ENCODE measurements around the gene KYAT1.

Gene KYAT1

DNA sequence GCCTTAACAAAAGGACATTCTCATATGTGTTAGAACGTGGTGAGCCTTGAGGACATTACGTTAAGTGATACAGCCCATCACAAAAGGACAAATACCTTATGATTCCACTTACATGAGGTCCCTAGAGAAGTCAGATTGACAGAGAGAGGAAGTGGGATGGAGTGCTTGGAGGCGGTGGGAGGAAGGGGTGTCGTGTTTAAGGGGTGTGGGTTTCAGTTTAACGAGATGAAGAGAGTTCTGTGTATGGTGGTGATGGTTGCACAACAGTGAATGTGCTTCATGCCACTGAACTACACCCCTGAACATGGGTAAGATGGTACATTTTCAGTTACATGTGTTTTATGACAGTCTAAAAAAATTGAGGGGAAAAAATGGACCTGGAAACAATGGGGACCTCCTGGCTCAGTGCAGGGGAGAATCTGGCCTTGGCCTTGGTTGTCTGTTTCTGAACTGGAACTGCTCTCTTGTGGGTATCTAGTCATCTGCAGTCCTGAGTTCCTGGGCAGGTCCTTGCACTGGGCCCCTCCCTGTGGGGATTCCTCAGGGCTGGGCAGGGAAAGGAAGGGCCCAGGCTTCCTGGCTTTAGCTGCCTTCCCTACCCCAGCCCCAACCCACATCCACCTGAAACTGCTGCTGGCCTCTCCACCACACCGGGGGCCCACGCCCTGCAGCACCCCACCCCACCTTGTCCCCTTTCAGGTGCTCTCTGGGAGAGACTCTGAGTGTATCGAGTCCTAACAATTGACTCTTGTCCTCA lies 18.0 kb upstream of the KYAT1 start:
- Histone ChIP-seq H3K4me2 (peak overlapping the region; percentile 65), H4K20me1 (peaks cover 65% of the 10 kb centered on the region), H3K4me3 (peak overlapping the region; percentile 5; the same call in 1 of the 2 replicates), H3K9ac (peak overlapping the region; percentile 8; the same call in 1 of the 2 replicates), H3K27me3 (no peaks in the 10 kb centered on the region), H3K27ac (peak overlapping the region; percentile 76), H3K9me3 (no peaks in the 10 kb centered on the region), H3K36me3 (peaks cover 68% of the 10 kb centered on the region), H3K4me1 (peaks cover 64% of the 10 kb centered on the region)
- peak; percentile 30; the same call in 1 of the 2 replicates for TF ChIP-seq Cebpa-rat (IDR thresholded peaks at IDR 0.05)

DNA sequence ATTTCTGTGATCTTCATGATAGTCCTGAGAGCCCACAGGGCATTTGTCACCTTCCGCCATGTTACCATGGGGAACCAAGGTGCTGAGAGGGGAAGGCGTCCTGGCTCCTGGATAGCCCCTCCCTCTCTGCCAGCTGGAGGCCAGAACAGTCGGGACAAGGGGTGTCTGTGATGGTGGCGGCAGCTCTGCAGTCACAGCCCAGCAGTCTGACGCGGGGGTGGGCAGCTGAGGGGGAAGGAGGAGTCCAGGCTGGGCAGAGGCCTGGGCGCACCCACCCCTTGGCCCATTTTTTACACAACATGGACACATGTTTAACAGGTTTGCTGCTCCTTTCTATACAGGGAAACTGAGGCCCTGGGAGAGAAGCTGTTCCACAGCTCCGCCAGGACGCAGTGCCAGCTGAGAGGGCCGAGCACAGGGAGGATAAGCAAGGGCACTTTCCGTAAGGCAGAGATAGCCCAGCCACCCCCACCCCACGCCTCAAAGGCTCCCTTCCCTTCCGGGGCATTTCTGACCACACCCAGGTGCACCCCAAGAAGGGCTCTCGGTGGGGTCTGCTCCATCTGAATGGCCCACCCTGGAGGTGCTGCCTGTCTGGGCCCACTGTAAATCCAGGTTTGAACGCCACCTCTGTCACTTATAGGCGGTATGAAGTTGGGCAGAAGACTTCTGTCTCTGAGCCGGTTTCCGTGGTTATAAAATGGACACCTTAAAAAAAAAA lies 17.3 kb upstream of the KYAT1 start:
- peaks cover 59% of the 10 kb centered on the region for H3K4me1 ChIP-seq
- no peak for TF ChIP-seq Cebpa-rat (IDR thresholded peaks at IDR 0.05)
- H3K36me3 ChIP-seq: peaks cover 70% of the 10 kb centered on the region
- peaks cover 65% of the 10 kb centered on the region for H4K20me1 ChIP-seq
- H3K4me2 ChIP-seq: peak overlapping the region; percentile 65
- H3K4me3 ChIP-seq: peak overlapping the region; percentile 5; the same call in 1 of the 2 replicates
- H3K27me3 ChIP-seq: no peaks in the 10 kb centered on the region
- H3K9me3 ChIP-seq: no peaks in the 10 kb centered on the region
- H3K27ac ChIP-seq: peak overlapping the region; percentile 76
- peak overlapping the region; percentile 8; the same call in 1 of the 2 replicates for H3K9ac ChIP-seq

DNA sequence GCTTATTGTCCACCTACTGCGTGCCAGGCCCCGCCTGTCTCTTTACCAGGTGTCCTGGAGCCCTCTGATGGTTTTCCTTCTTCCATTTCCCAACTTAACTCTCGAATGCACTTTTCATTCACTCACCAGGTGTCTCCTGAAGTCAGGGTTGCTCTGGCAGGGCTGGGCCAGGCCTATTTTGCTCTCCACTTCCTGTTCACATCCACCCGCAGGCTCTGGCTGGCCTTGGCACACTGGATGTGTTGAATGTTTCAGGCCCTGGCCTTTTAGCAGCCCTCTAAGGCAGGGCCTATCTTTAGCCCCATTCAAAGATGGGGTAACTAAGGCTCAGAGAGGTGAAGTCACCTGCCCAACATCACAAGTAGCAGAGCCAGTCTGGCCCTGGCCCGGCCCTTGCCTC lies 16.6 kb upstream of the KYAT1 start:
- TF ChIP-seq Cebpa-rat (IDR thresholded peaks at IDR 0.05): no peak
- H3K9me3 ChIP-seq: no peaks in the 10 kb centered on the region
- H3K9ac ChIP-seq: peak overlapping the region; percentile 8; the same call in 1 of the 2 replicates
- peaks cover 68% of the 10 kb centered on the region for H4K20me1 ChIP-seq
- H3K36me3 ChIP-seq: peaks cover 76% of the 10 kb centered on the region
- peak overlapping the region; percentile 76 for H3K27ac ChIP-seq
- no peak overlapping the region for H3K4me3 ChIP-seq
- H3K4me1 ChIP-seq: peaks cover 59% of the 10 kb centered on the region
- H3K4me2 ChIP-seq: peak overlapping the region; percentile 65
- no peaks in the 10 kb centered on the region for H3K27me3 ChIP-seq

DNA sequence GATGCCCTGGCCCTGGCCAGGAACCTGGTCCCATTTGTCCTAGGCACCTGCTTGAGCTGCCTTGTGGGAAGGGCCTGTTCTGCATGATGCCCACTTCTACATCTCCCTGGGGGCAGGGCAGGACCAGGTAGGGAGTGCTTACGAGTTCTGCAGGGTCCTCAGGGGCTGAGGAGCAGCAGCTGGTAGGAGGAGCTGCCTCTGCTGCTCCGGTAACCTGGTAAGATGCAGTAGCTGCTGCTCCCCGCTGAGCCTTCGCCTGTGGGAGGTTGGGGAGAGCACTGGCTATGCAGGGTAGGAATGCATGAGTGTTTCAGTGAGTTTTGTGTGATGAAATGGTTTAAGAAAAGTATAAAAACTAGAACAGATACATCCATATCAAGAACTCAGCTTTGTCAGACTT lies 13.8 kb upstream of the KYAT1 start:
- Histone ChIP-seq H3K9ac (no peak overlapping the region), H3K4me1 (peaks cover 48% of the 10 kb centered on the region), H3K27ac (no peak overlapping the region), H4K20me1 (peaks cover 69% of the 10 kb centered on the region), H3K4me2 (no peak overlapping the region), H3K9me3 (no peaks in the 10 kb centered on the region), H3K27me3 (no peaks in the 10 kb centered on the region), H3K36me3 (peaks cover 89% of the 10 kb centered on the region), H3K4me3 (no peak overlapping the region)
- no peak for TF ChIP-seq Cebpa-rat (IDR thresholded peaks at IDR 0.05)

DNA sequence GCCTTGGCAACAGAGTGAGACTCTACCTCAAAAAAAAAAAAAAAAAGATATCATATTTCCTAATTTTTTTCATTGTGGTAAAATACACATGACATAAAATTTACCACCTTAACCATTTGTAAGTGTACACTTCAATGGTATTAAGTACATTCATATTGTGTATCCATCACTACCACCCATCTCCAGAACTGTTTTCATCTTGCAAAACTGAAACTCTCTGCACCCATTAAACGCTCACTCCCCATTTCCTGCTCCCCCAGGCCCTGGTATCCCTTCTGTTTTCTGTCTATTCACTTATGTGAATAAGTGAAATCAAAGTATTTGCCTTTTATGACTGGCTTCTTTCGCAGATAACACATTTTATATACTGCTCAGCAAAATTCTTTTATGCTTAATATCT lies 13.0 kb upstream of the KYAT1 start:
- no peak overlapping the region for H3K27ac ChIP-seq
- H3K27me3 ChIP-seq: no peaks in the 10 kb centered on the region
- peaks cover 70% of the 10 kb centered on the region for H4K20me1 ChIP-seq
- no peak overlapping the region for H3K4me3 ChIP-seq
- no peak overlapping the region for H3K4me2 ChIP-seq
- peaks cover 96% of the 10 kb centered on the region for H3K36me3 ChIP-seq
- no peaks in the 10 kb centered on the region for H3K9me3 ChIP-seq
- no peak for TF ChIP-seq Cebpa-rat (IDR thresholded peaks at IDR 0.05)
- peaks cover 43% of the 10 kb centered on the region for H3K4me1 ChIP-seq
- H3K9ac ChIP-seq: no peak overlapping the region

- H3K27me3 ChIP-seq: no peaks in the 10 kb centered on the region
- peaks cover 28% of the 10 kb centered on the region for H3K4me1 ChIP-seq
- no peak for TF ChIP-seq Cebpa-rat (IDR thresholded peaks at IDR 0.05)
- H3K4me3 ChIP-seq: no peak overlapping the region
- no peak overlapping the region for H3K4me2 ChIP-seq
- peaks cover 96% of the 10 kb centered on the region for H3K36me3 ChIP-seq
- no peaks in the 10 kb centered on the region for H3K9me3 ChIP-seq
- peaks cover 70% of the 10 kb centered on the region for H4K20me1 ChIP-seq
- no peak overlapping the region for H3K27ac ChIP-seq
- no peak overlapping the region for H3K9ac ChIP-seq
These were observed 11.6 kb upstream of the KYAT1 start for GRCh38 chr9:128893354-128893753.

GRCh38 chr9:128892221-128892921 lies 10.6 kb upstream of the KYAT1 start:
- Histone ChIP-seq H3K27ac (peak overlapping the region; percentile 28), H3K9ac (no peak overlapping the region)

GRCh38 chr9:128891321-128892220 lies 9.8 kb upstream of the KYAT1 start:
- Histone ChIP-seq H3K9me3 (no peaks in the 10 kb centered on the region), H3K36me3 (peaks cover 99% of the 10 kb centered on the region), H3K27me3 (no peaks in the 10 kb centered on the region), H4K20me1 (peaks cover 87% of the 10 kb centered on the region), H3K4me1 (peaks cover 18% of the 10 kb centered on the region; the same call in 1 of the 2 replicates), H3K9ac (no peak overlapping the region), H3K4me2 (no peak overlapping the region), H3K27ac (0 out of 2 replicates have a peak overlapping the region, but pooled peaks have one; percentile 15), H3K4me3 (no peak overlapping the region)
- no peak for TF ChIP-seq Cebpa-rat (IDR thresholded peaks at IDR 0.05)

More at GRCh38 chr9:128892221-128892921, 10.6 kb upstream of the KYAT1 start:
- Histone ChIP-seq H3K9me3 (no peaks in the 10 kb centered on the region), H3K4me2 (no peak overlapping the region), H3K27me3 (no peaks in the 10 kb centered on the region), H3K36me3 (peaks cover 99% of the 10 kb centered on the region), H3K4me3 (no peak overlapping the region), H4K20me1 (peaks cover 79% of the 10 kb centered on the region), H3K4me1 (peaks cover 19% of the 10 kb centered on the region; the same call in 1 of the 2 replicates)
- TF ChIP-seq Cebpa-rat (IDR thresholded peaks at IDR 0.05): no peak

DNA sequence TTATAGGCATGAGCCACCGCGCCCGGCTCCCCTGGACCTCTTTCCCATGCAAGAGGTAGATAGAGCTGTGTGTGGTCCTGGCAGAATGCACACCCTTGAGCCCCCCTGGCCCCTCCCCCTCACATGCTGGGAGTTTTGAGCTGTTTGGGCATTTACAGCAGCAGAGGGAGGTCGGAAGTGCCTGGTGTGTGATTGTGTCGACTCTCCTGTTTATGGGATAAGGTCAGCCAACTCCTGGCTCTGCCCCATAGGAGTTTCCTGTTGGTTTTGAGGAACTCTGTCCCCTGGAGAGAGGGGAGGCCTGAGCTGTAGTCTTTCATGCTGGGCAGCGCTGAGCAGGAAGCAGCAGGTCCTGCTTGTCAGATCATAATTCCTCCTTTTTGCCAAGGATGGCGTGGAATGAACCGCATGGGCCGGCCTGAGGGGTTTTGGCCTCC lies 6.2 kb upstream of the KYAT1 start:
- H3K9ac ChIP-seq: no peak overlapping the region; the same call in 1 of the 2 replicates
- no peaks in the 10 kb centered on the region for H3K27me3 ChIP-seq
- peaks cover 91% of the 10 kb centered on the region for H3K36me3 ChIP-seq
- TF ChIP-seq Cebpa-rat (IDR thresholded peaks at IDR 0.05): no peak
- peaks cover 30% of the 10 kb centered on the region for H3K4me1 ChIP-seq
- no peak overlapping the region for H3K27ac ChIP-seq
- H3K4me3 ChIP-seq: no peak overlapping the region
- H3K4me2 ChIP-seq: no peak overlapping the region
- H3K9me3 ChIP-seq: no peaks in the 10 kb centered on the region
- H4K20me1 ChIP-seq: peaks cover 95% of the 10 kb centered on the region

Data from BLaER1 (cell line).